Left ventricle myocardium inferior (tissue), 1 donor: ENCODE results near the gene EFHC1. TPM values are rescaled to one million over a fixed set of nuclear protein-coding genes. Genes with fewer than 3 reads are reported as not detected.
A peak's percentile ranks its signal among the peaks of the same experiment; 100 is the strongest.

Experiments used
- DNase-seq: peaks from one replicate; pipeline ENCODE4 v3.0.0-alpha.2; 2020
- H3K27ac ChIP-seq: fragments of 200-600 bp; replicated peaks from 2 replicates; pipeline ENCODE4 v1.8.0; 2021
- H3K27me3 ChIP-seq: fragments of 200-600 bp; 2 replicates; pipeline ENCODE4 v1.8.0; 2021; ENCODE audit warnings: low read depth
- H3K36me3 ChIP-seq: fragments of 200-600 bp; 2 replicates; pipeline ENCODE4 v1.8.0; 2021
- H3K4me1 ChIP-seq: fragments of 200-600 bp; 2 replicates; pipeline ENCODE4 v1.8.0; 2021
- H3K4me3 ChIP-seq: fragments of 200-600 bp; 2 replicates; pipeline ENCODE4 v1.8.0; 2021; ENCODE audit warnings: mild to moderate bottlenecking, moderate library complexity
- H3K9me3 ChIP-seq: fragments of 200-600 bp; replicated peaks from 2 replicates; pipeline ENCODE4 v1.8.0; 2021
- CTCF ChIP-seq: fragments of 200-600 bp; IDR thresholded peaks from 2 replicates; pipeline ENCODE4 v1.8.0; 2021; ENCODE audit warnings: antibody characterized with exemption, mild to moderate bottlenecking, borderline replicate concordance
- intact Hi-C: fragments of 100-400 bp; cut with micrococcal nuclease; formaldehyde crosslinking; loops from one replicate; pipeline ENCODE4 v1.11.0; 2022
- total RNA-seq: library from RNA; stranded (reverse); fragmentation: NEBNext Ultra II Directional; extraction: Animal tissue kit (Norgen Biotek cat#: 25700); gene quantifications from one replicate; pipeline ENCODE4 v1.2.1, GENCODE V29; 2021
- donor health status: DM: no; HTN: yes; CAD: no; lungs with severe emphysema.

The EFHC1 gene
- total RNA-seq, 1 donor from 2014 or later, result 5.7 TPM

GRCh38 chr6:52572536-52572935 lies 152.4 kb downstream of the EFHC1 start:
- H3K36me3 ChIP-seq, result no peaks in the 10 kb centered on the region
- TF ChIP-seq CTCF, result no peak
- intact Hi-C loops, result loop anchor here (10.0 kb wide), 1 partner anchor 58 kb away; no protein-coding TSS in a partner anchor
- H3K9me3 ChIP-seq, result no peaks in the 10 kb centered on the region
- no peak for DNase-seq
- peak overlapping the region; percentile 49 for H3K27ac ChIP-seq
- no peaks in the 10 kb centered on the region for H3K27me3 ChIP-seq
- peaks cover 97% of the 10 kb centered on the region for H3K4me1 ChIP-seq
- H3K4me3 ChIP-seq, result no peak overlapping the region

- Histone ChIP-seq H3K36me3 (no peaks in the 10 kb centered on the region), H3K9me3 (no peaks in the 10 kb centered on the region), H3K27ac (peak overlapping the region; percentile 49), H3K27me3 (no peaks in the 10 kb centered on the region), H3K4me1 (peaks cover 97% of the 10 kb centered on the region), H3K4me3 (no peak overlapping the region)
- TF ChIP-seq CTCF, result no peak
- intact Hi-C loops, result loop anchor here (10.0 kb wide), 1 partner anchor 58 kb away; no protein-coding TSS in a partner anchor
- DNase-seq, result no peak
Observed at GRCh38 chr6:52573295-52573694, 153.2 kb downstream of the EFHC1 start.

Other genes with a start within 250 kb of the EFHC1 start
- not detected for gene IL17A, start 234.0 kb upstream of the EFHC1 start, total RNA-seq
- gene IL17F, start 175.8 kb upstream of the EFHC1 start, total RNA-seq, result not detected
- 20.1 TPM for gene MCM3, start 135.6 kb upstream of the EFHC1 start, total RNA-seq
- gene PAQR8, start 58.2 kb upstream of the EFHC1 start, total RNA-seq, result 2.0 TPM
- 11.0 TPM for gene TRAM2, start 156.7 kb downstream of the EFHC1 start, total RNA-seq